Liver (tissue), 9 donors: ENCODE measurements around the gene ARHGEF4. TPM values are rescaled to one million over a fixed set of nuclear protein-coding genes. Genes with fewer than 3 reads are reported as not detected.

Experiments used
- DNase-seq: peaks from one replicate; pipeline ENCODE4 v3.0.0-alpha.2; 2017; ENCODE audit warnings: low spot score
- H3K27ac ChIP-seq, 2 donors: one replicate each; pipeline ENCODE4 v1.7.0; 2013; ENCODE audit warnings: inconsistent platforms in 2 of 2, low read length in 2 of 2, control low read depth in 1 of 2, low read depth in 1 of 2, mild to moderate bottlenecking in 1 of 2
- H3K27me3 ChIP-seq, 4 donors: one replicate each; pipeline versions ENCODE4 v1.6.1 to v1.7.0; 2013; ENCODE audit warnings: low read length in 3 of 4, inconsistent platforms in 1 of 4, mild to moderate bottlenecking in 1 of 4, moderate library complexity in 1 of 4; ENCODE audit not compliant: control insufficient read depth in 4 of 4, insufficient read depth in 4 of 4
- H3K36me3 ChIP-seq, 4 donors: one replicate each; pipeline versions ENCODE4 v1.6.1 to v1.7.0; 2013; ENCODE audit warnings: low read length in 3 of 4, mild to moderate bottlenecking in 3 of 4, low read depth in 1 of 4, moderate library complexity in 1 of 4; ENCODE audit not compliant: control insufficient read depth in 4 of 4, insufficient read depth in 3 of 4
- H3K4me1 ChIP-seq, 4 donors: one replicate each; pipeline versions ENCODE4 v1.6.1 to v1.7.0; 2013; ENCODE audit warnings: low read length in 3 of 4, mild to moderate bottlenecking in 3 of 4, moderate library complexity in 1 of 4; ENCODE audit not compliant: control insufficient read depth in 4 of 4, insufficient read depth in 4 of 4
- H3K4me3 ChIP-seq, 3 donors: one replicate each; pipeline versions ENCODE4 v1.6.1 to v1.7.0; 2013; ENCODE audit warnings: low read length in 3 of 3, control low read depth in 1 of 3, low read depth in 1 of 3, mild to moderate bottlenecking in 1 of 3
- H3K9ac ChIP-seq, 2 donors: one replicate each; pipeline ENCODE4 v1.7.0; 2013; ENCODE audit warnings: low read length in 2 of 2, mild to moderate bottlenecking in 2 of 2, moderate library complexity in 2 of 2, control low read depth in 1 of 2, low read depth in 1 of 2
- H3K9me3 ChIP-seq, 4 donors: one replicate each; pipeline versions ENCODE4 v1.6.1 to v1.7.0; 2013; ENCODE audit warnings: low read length in 3 of 4; ENCODE audit not compliant: control insufficient read depth in 4 of 4
- EGR1 ChIP-seq, 2 donors: IDR thresholded peaks; 2 replicates each; pipeline ENCODE4 v1.6.1; 2016 to 2018; ENCODE audit warnings: antibody characterized with exemption in 2 of 2, low read depth in 2 of 2
- FOXA1 ChIP-seq: IDR thresholded peaks from 2 replicates; pipeline ENCODE4 v1.6.1; 2016; ENCODE audit warnings: antibody characterized with exemption
- FOXA2 ChIP-seq: IDR thresholded peaks from 2 replicates; pipeline ENCODE4 v1.6.1; 2016; ENCODE audit warnings: antibody characterized with exemption
- HNF4A ChIP-seq, 2 donors: conservative IDR thresholded peaks; 2 replicates each; pipeline ENCODE4 v1.6.1; 2016; ENCODE audit warnings: antibody characterized with exemption in 2 of 2, mild to moderate bottlenecking in 2 of 2
- HNF4G ChIP-seq: IDR thresholded peaks from 2 replicates; pipeline ENCODE4 v1.6.1; 2016; ENCODE audit warnings: antibody characterized with exemption
- RAD21 ChIP-seq, 2 donors: IDR thresholded peaks; 2 replicates each; pipeline ENCODE4 v1.6.1; 2016; ENCODE audit warnings: antibody characterized with exemption in 2 of 2, mild to moderate bottlenecking in 2 of 2
- RXRA ChIP-seq, 2 donors: IDR thresholded peaks; 2 replicates each; pipeline ENCODE4 v1.6.1; 2017 to 2018; ENCODE audit warnings: antibody characterized with exemption in 2 of 2, mild to moderate bottlenecking in 1 of 2
- TAF1 ChIP-seq: conservative IDR thresholded peaks from 2 replicates; pipeline ENCODE4 v1.6.1; 2016; ENCODE audit warnings: antibody characterized with exemption, mild to moderate bottlenecking
- YY1 ChIP-seq: IDR thresholded peaks from 2 replicates; pipeline ENCODE4 v1.6.1; 2016; ENCODE audit warnings: antibody characterized with exemption, mild to moderate bottlenecking
- WGBS: extraction: QIAGEN DNeasy Blood & Tissue Kit; methylation state at CpG from one replicate; pipeline ENCODE4 v1.1.7; 2013; 5-methylcytosine and 5-hydroxymethylcytosine counted together
- polyA plus RNA-seq, 2 donors: library from polyadenylated mRNA; stranded (reverse) in 1 of 2; unstranded in 1 of 2; fragments of 200-250 nt in 1 of 2; fragments of >200 nt in 1 of 2; fragmentation: Nextera tagmentation in 1 of 2; extraction: Ambion mirVana in 1 of 2; gene quantifications; one replicate each; pipeline versions ENCODE4 v1.2.1 to v1.2.3, GENCODE V29; 2013 to 2015
- total RNA-seq, 2 donors: library from RNA; depleted of rRNA; stranded (reverse); fragments of >200 nt; gene quantifications; one replicate each; pipeline ENCODE4 v1.2.3, GENCODE V29; 2014
- TF ChIP-seq, protein P1 (sequence below): IDR thresholded peaks from 2 replicates; pipeline ENCODE4 v1.6.1; 2016; ENCODE audit warnings: antibody characterized with exemption
- TF ChIP-seq, protein P2 (sequence below): fragments of 150-350 bp; IDR thresholded peaks from 2 replicates; pipeline ENCODE4 v1.5.1; 2017; ENCODE audit warnings: improper control_type of control experiment, low read depth, low read length; ENCODE audit not compliant: missing input control
- TF ChIP-seq, protein P3 (sequence below): IDR thresholded peaks from 2 replicates; pipeline ENCODE4 v1.6.1; 2016; ENCODE audit warnings: antibody characterized with exemption
- TF ChIP-seq, protein P4 (sequence below): IDR thresholded peaks from 2 replicates; pipeline ENCODE4 v1.6.1; 2016; ENCODE audit warnings: antibody characterized with exemption
- TF ChIP-seq, protein P5 (sequence below): IDR thresholded peaks from 2 replicates; pipeline ENCODE4 v1.6.1; 2016; ENCODE audit warnings: antibody characterized with exemption, mild to moderate bottlenecking
- donor health status: healthy.
- donor health status: healthy.
- donor health status: healthy.
- donor health status: healthy.
- donor health status: healthy.

The ARHGEF4 gene
- total and polyA plus RNA-seq, 4 donors = 0.08 TPM; not detected in 2

DNA sequence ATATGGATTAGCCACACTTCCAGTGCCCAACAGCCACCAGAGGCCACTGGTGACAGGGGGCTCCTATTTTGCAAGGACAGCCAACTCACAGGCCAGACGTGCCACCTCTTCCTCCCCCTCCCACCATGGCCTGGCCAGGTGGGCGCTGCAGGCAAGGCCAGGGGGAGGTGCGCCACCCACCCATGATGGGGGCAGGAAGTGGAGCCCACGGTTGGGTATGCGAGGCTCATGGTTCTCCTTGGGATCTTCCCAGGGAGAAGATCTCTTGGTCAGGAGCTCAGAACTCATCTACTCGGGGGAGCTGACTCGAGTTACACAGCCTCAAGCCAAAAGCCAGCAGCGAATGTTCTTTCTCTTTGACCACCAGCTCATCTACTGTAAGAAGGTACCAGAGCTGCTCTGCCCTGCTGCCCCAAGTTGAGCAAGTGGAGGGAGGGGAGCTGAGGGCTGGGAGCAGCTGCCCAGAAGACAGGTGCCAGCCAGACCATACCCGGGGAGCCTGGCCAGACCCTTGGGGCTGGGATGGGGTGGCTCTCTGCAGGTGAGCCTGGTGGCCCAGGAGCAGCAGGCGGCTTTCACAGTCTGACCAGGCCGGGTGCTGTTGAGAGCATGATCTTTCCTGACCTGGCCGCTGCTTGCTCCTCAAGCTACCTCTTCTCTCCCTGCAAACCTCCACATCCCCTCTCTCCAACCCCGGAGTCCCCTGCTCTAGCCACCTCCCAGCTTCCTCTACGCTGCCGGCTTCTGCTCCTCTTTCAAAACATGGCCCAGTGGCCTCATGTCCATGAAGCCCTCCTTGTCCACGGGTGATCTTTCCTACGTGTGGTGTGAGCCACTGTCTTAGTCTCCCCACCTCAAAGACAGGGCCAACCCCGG, 206.7 kb downstream of the ARHGEF4 start:
- H3K27me3 ChIP-seq = no peaks in the 10 kb centered on the region
- no peak overlapping the region for H3K27ac ChIP-seq
- TF ChIP-seq FOXA2 = no peak
- TF ChIP-seq, protein P1, sequence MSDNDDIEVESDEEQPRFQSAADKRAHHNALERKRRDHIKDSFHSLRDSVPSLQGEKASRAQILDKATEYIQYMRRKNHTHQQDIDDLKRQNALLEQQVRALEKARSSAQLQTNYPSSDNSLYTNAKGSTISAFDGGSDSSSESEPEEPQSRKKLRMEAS = no peak
- TF ChIP-seq RXRA (IDR thresholded peaks at IDR 0.05) = no peak
- TF ChIP-seq EGR1 (IDR thresholded peaks at IDR 0.05; ENCODE audit: low read depth in 2 of 2) = no peak
- TF ChIP-seq, protein P2, sequence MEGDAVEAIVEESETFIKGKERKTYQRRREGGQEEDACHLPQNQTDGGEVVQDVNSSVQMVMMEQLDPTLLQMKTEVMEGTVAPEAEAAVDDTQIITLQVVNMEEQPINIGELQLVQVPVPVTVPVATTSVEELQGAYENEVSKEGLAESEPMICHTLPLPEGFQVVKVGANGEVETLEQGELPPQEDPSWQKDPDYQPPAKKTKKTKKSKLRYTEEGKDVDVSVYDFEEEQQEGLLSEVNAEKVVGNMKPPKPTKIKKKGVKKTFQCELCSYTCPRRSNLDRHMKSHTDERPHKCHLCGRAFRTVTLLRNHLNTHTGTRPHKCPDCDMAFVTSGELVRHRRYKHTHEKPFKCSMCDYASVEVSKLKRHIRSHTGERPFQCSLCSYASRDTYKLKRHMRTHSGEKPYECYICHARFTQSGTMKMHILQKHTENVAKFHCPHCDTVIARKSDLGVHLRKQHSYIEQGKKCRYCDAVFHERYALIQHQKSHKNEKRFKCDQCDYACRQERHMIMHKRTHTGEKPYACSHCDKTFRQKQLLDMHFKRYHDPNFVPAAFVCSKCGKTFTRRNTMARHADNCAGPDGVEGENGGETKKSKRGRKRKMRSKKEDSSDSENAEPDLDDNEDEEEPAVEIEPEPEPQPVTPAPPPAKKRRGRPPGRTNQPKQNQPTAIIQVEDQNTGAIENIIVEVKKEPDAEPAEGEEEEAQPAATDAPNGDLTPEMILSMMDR = no peak
- TF ChIP-seq YY1 = no peak
- TF ChIP-seq, protein P3, sequence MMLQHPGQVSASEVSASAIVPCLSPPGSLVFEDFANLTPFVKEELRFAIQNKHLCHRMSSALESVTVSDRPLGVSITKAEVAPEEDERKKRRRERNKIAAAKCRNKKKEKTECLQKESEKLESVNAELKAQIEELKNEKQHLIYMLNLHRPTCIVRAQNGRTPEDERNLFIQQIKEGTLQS = no peak
- TF ChIP-seq, protein P4, sequence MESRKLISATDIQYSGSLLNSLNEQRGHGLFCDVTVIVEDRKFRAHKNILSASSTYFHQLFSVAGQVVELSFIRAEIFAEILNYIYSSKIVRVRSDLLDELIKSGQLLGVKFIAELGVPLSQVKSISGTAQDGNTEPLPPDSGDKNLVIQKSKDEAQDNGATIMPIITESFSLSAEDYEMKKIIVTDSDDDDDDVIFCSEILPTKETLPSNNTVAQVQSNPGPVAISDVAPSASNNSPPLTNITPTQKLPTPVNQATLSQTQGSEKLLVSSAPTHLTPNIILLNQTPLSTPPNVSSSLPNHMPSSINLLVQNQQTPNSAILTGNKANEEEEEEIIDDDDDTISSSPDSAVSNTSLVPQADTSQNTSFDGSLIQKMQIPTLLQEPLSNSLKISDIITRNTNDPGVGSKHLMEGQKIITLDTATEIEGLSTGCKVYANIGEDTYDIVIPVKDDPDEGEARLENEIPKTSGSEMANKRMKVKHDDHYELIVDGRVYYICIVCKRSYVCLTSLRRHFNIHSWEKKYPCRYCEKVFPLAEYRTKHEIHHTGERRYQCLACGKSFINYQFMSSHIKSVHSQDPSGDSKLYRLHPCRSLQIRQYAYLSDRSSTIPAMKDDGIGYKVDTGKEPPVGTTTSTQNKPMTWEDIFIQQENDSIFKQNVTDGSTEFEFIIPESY = no peak
- TF ChIP-seq, protein P5, sequence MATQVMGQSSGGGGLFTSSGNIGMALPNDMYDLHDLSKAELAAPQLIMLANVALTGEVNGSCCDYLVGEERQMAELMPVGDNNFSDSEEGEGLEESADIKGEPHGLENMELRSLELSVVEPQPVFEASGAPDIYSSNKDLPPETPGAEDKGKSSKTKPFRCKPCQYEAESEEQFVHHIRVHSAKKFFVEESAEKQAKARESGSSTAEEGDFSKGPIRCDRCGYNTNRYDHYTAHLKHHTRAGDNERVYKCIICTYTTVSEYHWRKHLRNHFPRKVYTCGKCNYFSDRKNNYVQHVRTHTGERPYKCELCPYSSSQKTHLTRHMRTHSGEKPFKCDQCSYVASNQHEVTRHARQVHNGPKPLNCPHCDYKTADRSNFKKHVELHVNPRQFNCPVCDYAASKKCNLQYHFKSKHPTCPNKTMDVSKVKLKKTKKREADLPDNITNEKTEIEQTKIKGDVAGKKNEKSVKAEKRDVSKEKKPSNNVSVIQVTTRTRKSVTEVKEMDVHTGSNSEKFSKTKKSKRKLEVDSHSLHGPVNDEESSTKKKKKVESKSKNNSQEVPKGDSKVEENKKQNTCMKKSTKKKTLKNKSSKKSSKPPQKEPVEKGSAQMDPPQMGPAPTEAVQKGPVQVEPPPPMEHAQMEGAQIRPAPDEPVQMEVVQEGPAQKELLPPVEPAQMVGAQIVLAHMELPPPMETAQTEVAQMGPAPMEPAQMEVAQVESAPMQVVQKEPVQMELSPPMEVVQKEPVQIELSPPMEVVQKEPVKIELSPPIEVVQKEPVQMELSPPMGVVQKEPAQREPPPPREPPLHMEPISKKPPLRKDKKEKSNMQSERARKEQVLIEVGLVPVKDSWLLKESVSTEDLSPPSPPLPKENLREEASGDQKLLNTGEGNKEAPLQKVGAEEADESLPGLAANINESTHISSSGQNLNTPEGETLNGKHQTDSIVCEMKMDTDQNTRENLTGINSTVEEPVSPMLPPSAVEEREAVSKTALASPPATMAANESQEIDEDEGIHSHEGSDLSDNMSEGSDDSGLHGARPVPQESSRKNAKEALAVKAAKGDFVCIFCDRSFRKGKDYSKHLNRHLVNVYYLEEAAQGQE = no peak
- TF ChIP-seq FOXA1 = no peak
- no peak for TF ChIP-seq HNF4A (conservative IDR thresholded peaks at IDR 0.05)
- TF ChIP-seq HNF4G = no peak
- no peak for TF ChIP-seq TAF1
- no peak for TF ChIP-seq RAD21 (IDR thresholded peaks at IDR 0.05)
- DNase-seq = no peak
- no peak overlapping the region for H3K4me3 ChIP-seq
- peaks cover 0 to 17% (median 12%) of the 10 kb centered on the region in 4 donors for H3K36me3 ChIP-seq
- H3K9ac ChIP-seq = no peak overlapping the region
- no peaks in the 10 kb centered on the region for H3K9me3 ChIP-seq
- H3K4me1 ChIP-seq = no peaks in the 10 kb centered on the region
- WGBS = 92% methylated on average over 18 of the region's 18 CpGs
